Adrenal gland (tissue), 5 donors: Measurements from ENCODE around the gene MPP1.

Experiments used
- POLR2A ChIP-seq, 2 donors: fragments of 450-650 bp; IDR thresholded peaks; one replicate each; pipeline ENCODE4 v1.6.1; 2017; ENCODE audit warnings: antibody characterized with exemption in 2 of 2, mild to moderate bottlenecking in 2 of 2, moderate library complexity in 1 of 2
- TF ChIP-seq, protein P1 (sequence below), 6 experiments: fragments of 450-650 bp in 4 of 6; fragments of 200-600 bp in 2 of 6; sonication (generic) in 1 of 6; IDR thresholded peaks; 1 replicate in 5 of 6; 2 replicates in 1 of 6; pipeline versions ENCODE4 v1.5.1 to v1.8.0; 2016 to 2021; ENCODE audit warnings: antibody characterized with exemption in 6 of 6, mild to moderate bottlenecking in 2 of 6, moderate library complexity in 1 of 6
- donor health status: DM: no; HTN: no; CAD: no.

GRCh38 chrX:154791939-154792338 lies 13.3 kb downstream of the MPP1 start:
- TF ChIP-seq, protein P1, sequence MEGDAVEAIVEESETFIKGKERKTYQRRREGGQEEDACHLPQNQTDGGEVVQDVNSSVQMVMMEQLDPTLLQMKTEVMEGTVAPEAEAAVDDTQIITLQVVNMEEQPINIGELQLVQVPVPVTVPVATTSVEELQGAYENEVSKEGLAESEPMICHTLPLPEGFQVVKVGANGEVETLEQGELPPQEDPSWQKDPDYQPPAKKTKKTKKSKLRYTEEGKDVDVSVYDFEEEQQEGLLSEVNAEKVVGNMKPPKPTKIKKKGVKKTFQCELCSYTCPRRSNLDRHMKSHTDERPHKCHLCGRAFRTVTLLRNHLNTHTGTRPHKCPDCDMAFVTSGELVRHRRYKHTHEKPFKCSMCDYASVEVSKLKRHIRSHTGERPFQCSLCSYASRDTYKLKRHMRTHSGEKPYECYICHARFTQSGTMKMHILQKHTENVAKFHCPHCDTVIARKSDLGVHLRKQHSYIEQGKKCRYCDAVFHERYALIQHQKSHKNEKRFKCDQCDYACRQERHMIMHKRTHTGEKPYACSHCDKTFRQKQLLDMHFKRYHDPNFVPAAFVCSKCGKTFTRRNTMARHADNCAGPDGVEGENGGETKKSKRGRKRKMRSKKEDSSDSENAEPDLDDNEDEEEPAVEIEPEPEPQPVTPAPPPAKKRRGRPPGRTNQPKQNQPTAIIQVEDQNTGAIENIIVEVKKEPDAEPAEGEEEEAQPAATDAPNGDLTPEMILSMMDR (IDR thresholded peaks at IDR 0.05) = no peak
- TF ChIP-seq POLR2A (IDR thresholded peaks at IDR 0.05) = no peak
